HEK293 (cell line): ENCODE data around the gene MACC1.

ENCODE experiments used
- CTCF ChIA-PET: fragments of 350-600 bp; formaldehyde crosslinking; extraction: SDS; loops from one replicate; lab custom pipeline; 2021; ENCODE audit warnings: antibody characterized with exemption; lab: Yijun Ruan, JAX
- POLR2A ChIA-PET: fragments of 300-600 bp; formaldehyde crosslinking; extraction: SDS; loops from one replicate; lab custom pipeline; 2020; ENCODE audit warnings: antibody characterized with exemption, inconsistent platforms; lab: Yijun Ruan, JAX
- H3K27ac ChIP-seq: fragments of 200-500 bp; sonication (Bioruptor generic); 2 replicates; pipeline ENCODE4 v1.5.1; 2014; ENCODE audit warnings: low read depth, low read length, control low read depth, inconsistent platforms; ENCODE audit errors: extremely low read depth
- H3K36me3 ChIP-seq, 2 experiments: fragments of 200-500 bp in 1 of 2; sonication (Bioruptor generic) in 1 of 2; 1 replicate in 1 of 2; 2 replicates in 1 of 2; pipeline ENCODE4 v1.5.1; 2014 to 2017; ENCODE audit warnings: inconsistent platforms in 2 of 2, low read length in 2 of 2; ENCODE audit not compliant: control insufficient read depth in 2 of 2, insufficient read depth in 1 of 2
- H3K4me1 ChIP-seq: fragments of 200-500 bp; sonication (Bioruptor generic); 2 replicates; pipeline ENCODE4 v1.5.1; 2014; ENCODE audit warnings: mild to moderate bottlenecking, low read length, inconsistent platforms; ENCODE audit not compliant: control insufficient read depth, insufficient read depth
- H3K4me3 ChIP-seq: 2 replicates; pipeline ENCODE4 v1.5.1; 2011; ENCODE audit warnings: low read depth, mild to moderate bottlenecking, control low read depth, low read length, moderate library complexity
- H3K9me3 ChIP-seq: fragments of 200-500 bp; sonication (Bioruptor generic); 2 replicates; pipeline ENCODE4 v1.5.1; 2014; ENCODE audit warnings: low read depth, low read length, inconsistent platforms; ENCODE audit not compliant: control insufficient read depth, insufficient read depth
- GLIS2 ChIP-seq: fragments of 450-650 bp; formaldehyde crosslinking; IDR thresholded peaks from 2 replicates; pipeline ENCODE4 v1.5.1; 2016; ENCODE audit warnings: missing biosample characterization, missing genetic modification characterization
- HOXA7 ChIP-seq: sonication (generic); formaldehyde crosslinking; IDR thresholded peaks from 2 replicates; pipeline ENCODE4 v1.8.1; 2022; ENCODE audit warnings: missing genetic modification reagents, borderline replicate concordance
- HOXC10 ChIP-seq: sonication (generic); formaldehyde crosslinking; IDR thresholded peaks from 2 replicates; pipeline ENCODE4 v1.8.1; 2023; ENCODE audit warnings: mild to moderate bottlenecking, missing genetic modification reagents
- KLF9 ChIP-seq: fragments of 450-650 bp; formaldehyde crosslinking; IDR thresholded peaks from 2 replicates; pipeline ENCODE4 v1.5.1; 2016; ENCODE audit warnings: missing biosample characterization, missing genetic modification characterization, low read depth
- OSR2 ChIP-seq: fragments of 450-650 bp; formaldehyde crosslinking; IDR thresholded peaks from 2 replicates; pipeline ENCODE4 v1.5.1; 2016; ENCODE audit warnings: missing biosample characterization, missing genetic modification characterization
- PATZ1 ChIP-seq: fragments of 450-650 bp; formaldehyde crosslinking; IDR thresholded peaks from 2 replicates; pipeline ENCODE4 v1.5.1; 2016; ENCODE audit warnings: missing biosample characterization, missing genetic modification characterization
- REST ChIP-seq: fragments of 450-650 bp; formaldehyde crosslinking; IDR thresholded peaks from 2 replicates; pipeline ENCODE4 v1.5.1; 2016; ENCODE audit warnings: missing biosample characterization, missing genetic modification characterization
- SALL2 ChIP-seq: fragments of 450-650 bp; formaldehyde crosslinking; IDR thresholded peaks from 2 replicates; pipeline ENCODE4 v1.5.0; 2017; ENCODE audit warnings: missing biosample characterization, mild to moderate bottlenecking, missing genetic modification characterization, borderline replicate concordance
- SCRT1 ChIP-seq: fragments of 450-650 bp; formaldehyde crosslinking; IDR thresholded peaks from 2 replicates; pipeline ENCODE4 v1.5.1; 2016; ENCODE audit warnings: missing biosample characterization, missing genetic modification characterization, borderline replicate concordance
- SCRT2 ChIP-seq: fragments of 450-650 bp; formaldehyde crosslinking; IDR thresholded peaks from 2 replicates; pipeline ENCODE4 v1.5.1; 2016; ENCODE audit warnings: missing biosample characterization, missing genetic modification characterization
- SETDB1 ChIP-seq: IDR thresholded peaks from one replicate; pipeline ENCODE4 v1.6.1; 2017; ENCODE audit warnings: mild to moderate bottlenecking, low read length, moderate library complexity, mixed read lengths; ENCODE audit not compliant: insufficient read length
- ZNF670 ChIP-seq: fragments of 450-650 bp; formaldehyde crosslinking; IDR thresholded peaks from 2 replicates; pipeline ENCODE4 v1.5.1; 2016; ENCODE audit warnings: missing biosample characterization, missing genetic modification characterization, low read depth
- ZNF747 ChIP-seq: fragments of 450-650 bp; formaldehyde crosslinking; IDR thresholded peaks from 2 replicates; pipeline ENCODE4 v1.5.1; 2016; ENCODE audit warnings: missing biosample characterization, missing genetic modification characterization
- ZNF791 ChIP-seq: fragments of 450-650 bp; formaldehyde crosslinking; IDR thresholded peaks from 2 replicates; pipeline ENCODE4 v1.5.1; 2016; ENCODE audit warnings: missing biosample characterization, missing genetic modification characterization
- ZSCAN5A ChIP-seq: fragments of 450-650 bp; formaldehyde crosslinking; IDR thresholded peaks from 2 replicates; pipeline ENCODE4 v1.5.1; 2016; ENCODE audit warnings: missing biosample characterization, missing genetic modification characterization
- TF ChIP-seq, protein P1 (sequence below): fragments of 450-650 bp; formaldehyde crosslinking; IDR thresholded peaks from 2 replicates; pipeline ENCODE4 v1.5.1; 2016; ENCODE audit warnings: missing biosample characterization, missing genetic modification characterization
- TF ChIP-seq, protein P2 (sequence below): fragments of 450-650 bp; formaldehyde crosslinking; IDR thresholded peaks from 2 replicates; pipeline ENCODE4 v1.5.1; 2016; ENCODE audit warnings: missing biosample characterization, missing genetic modification characterization
- TF ChIP-seq, protein P3 (sequence below): fragments of 450-650 bp; IDR thresholded peaks from 2 replicates; pipeline ENCODE4 v1.5.1; 2018; ENCODE audit warnings: missing biosample characterization, missing genetic modification characterization

Gene MACC1

GRCh38 chr7:20236790-20237189, 19.6 kb upstream of the MACC1 start (continued):
- TF ChIP-seq HOXC10 (CRISPR knock-in tag) (no peak), GLIS2 (tag by site-specific recombination) (no peak), OSR2 (tag by site-specific recombination) (no peak), SCRT2 (tag by site-specific recombination) (no peak), ZNF791 (tag by site-specific recombination) (no peak), SETDB1 (no peak), ZSCAN5A (tag by site-specific recombination) (no peak), PATZ1 (tag by site-specific recombination) (no peak), ZNF670 (tag by site-specific recombination) (no peak)
- TF ChIP-seq, protein P1, sequence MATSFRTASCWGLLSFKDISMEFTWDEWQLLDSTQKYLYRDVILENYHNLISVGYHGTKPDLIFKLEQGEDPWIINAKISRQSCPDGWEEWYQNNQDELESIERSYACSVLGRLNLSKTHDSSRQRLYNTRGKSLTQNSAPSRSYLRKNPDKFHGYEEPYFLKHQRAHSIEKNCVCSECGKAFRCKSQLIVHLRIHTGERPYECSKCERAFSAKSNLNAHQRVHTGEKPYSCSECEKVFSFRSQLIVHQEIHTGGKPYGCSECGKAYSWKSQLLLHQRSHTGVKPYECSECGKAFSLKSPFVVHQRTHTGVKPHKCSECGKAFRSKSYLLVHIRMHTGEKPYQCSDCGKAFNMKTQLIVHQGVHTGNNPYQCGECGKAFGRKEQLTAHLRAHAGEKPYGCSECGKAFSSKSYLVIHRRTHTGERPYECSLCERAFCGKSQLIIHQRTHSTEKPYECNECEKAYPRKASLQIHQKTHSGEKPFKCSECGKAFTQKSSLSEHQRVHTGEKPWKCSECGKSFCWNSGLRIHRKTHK (tag by site-specific recombination): no peak
- TF ChIP-seq, all 188 proteins: peak for 0

- H3K36me3 ChIP-seq: no peaks in the 10 kb centered on the region
- POLR2A ChIA-PET: no interaction called here
- no peak overlapping the region for H3K4me3 ChIP-seq
- CTCF ChIA-PET: interaction anchor here (0.7 to 1.1 kb wide), 3 partner anchors 16 to 63 kb away, joined by 3 to 5 read pairs (median 4); no protein-coding TSS in a partner anchor
- H3K9me3 ChIP-seq: no peaks in the 10 kb centered on the region
- no peak overlapping the region for H3K27ac ChIP-seq
- H3K4me1 ChIP-seq: peaks cover 4% of the 10 kb centered on the region
- TF ChIP-seq REST (tag by site-specific recombination) (no peak), HOXA7 (no peak), SCRT2 (tag by site-specific recombination) (no peak), ZNF747 (no peak), ZNF791 (tag by site-specific recombination) (no peak), KLF9 (tag by site-specific recombination) (no peak), SCRT1 (no peak), SALL2 (tag by site-specific recombination) (no peak)
- TF ChIP-seq, protein P2, sequence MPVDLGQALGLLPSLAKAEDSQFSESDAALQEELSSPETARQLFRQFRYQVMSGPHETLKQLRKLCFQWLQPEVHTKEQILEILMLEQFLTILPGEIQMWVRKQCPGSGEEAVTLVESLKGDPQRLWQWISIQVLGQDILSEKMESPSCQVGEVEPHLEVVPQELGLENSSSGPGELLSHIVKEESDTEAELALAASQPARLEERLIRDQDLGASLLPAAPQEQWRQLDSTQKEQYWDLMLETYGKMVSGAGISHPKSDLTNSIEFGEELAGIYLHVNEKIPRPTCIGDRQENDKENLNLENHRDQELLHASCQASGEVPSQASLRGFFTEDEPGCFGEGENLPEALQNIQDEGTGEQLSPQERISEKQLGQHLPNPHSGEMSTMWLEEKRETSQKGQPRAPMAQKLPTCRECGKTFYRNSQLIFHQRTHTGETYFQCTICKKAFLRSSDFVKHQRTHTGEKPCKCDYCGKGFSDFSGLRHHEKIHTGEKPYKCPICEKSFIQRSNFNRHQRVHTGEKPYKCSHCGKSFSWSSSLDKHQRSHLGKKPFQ (tag by site-specific recombination): no peak
- TF ChIP-seq, protein P3, sequence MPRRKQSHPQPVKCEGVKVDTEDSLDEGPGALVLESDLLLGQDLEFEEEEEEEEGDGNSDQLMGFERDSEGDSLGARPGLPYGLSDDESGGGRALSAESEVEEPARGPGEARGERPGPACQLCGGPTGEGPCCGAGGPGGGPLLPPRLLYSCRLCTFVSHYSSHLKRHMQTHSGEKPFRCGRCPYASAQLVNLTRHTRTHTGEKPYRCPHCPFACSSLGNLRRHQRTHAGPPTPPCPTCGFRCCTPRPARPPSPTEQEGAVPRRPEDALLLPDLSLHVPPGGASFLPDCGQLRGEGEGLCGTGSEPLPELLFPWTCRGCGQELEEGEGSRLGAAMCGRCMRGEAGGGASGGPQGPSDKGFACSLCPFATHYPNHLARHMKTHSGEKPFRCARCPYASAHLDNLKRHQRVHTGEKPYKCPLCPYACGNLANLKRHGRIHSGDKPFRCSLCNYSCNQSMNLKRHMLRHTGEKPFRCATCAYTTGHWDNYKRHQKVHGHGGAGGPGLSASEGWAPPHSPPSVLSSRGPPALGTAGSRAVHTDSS (tag by site-specific recombination): no peak
- TF ChIP-seq, all 188 proteins: peak for 0
Measured at GRCh38 chr7:20236043-20236442, 18.9 kb upstream of the MACC1 start.
